GM19455 (cell line): ENCODE results near the gene FLNB.

Experiments used
- ATAC-seq: cut with Tn5 transposase; IDR thresholded peaks from one replicate; pipeline ENCODE4 v1.9.1; 2021; ENCODE audit not compliant: unreplicated experiment

Gene FLNB

DNA sequence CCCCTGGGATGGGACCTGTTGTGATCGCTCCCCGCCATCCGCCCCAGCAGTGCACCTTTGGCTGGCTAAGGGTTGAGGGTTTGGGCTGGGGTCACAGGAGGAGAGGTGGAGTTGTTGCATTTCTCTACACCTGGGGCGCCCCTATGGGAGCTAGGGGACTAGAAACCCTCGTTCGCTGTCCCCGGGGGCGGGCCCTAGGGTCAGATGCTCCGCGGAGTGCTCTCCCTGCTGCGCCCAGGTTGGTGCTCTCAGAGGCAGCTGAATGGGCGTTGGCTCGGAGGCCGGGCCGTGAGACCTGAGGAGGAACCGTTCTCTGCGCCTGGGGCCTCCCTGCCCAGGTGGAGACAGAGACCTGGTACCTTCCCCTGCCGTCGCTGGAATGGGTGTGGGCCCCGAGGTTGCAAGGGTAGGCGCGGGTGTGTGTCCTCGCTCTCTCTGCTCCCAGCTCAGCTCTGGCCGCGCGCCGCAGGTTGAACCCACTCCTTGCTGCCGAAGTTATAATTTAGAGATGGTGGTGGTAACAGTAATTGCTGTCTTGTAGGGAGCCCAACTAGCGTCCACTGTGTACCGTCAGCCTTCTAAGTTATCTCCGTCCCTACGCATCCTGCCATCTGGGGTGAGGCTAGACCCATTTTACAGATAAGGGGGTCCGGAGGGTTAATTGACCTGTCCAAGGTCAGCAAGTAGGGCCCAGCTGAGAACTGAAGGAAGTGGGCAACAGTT lies 965 bp downstream of the FLNB start:
- no peak for ATAC-seq

DNA sequence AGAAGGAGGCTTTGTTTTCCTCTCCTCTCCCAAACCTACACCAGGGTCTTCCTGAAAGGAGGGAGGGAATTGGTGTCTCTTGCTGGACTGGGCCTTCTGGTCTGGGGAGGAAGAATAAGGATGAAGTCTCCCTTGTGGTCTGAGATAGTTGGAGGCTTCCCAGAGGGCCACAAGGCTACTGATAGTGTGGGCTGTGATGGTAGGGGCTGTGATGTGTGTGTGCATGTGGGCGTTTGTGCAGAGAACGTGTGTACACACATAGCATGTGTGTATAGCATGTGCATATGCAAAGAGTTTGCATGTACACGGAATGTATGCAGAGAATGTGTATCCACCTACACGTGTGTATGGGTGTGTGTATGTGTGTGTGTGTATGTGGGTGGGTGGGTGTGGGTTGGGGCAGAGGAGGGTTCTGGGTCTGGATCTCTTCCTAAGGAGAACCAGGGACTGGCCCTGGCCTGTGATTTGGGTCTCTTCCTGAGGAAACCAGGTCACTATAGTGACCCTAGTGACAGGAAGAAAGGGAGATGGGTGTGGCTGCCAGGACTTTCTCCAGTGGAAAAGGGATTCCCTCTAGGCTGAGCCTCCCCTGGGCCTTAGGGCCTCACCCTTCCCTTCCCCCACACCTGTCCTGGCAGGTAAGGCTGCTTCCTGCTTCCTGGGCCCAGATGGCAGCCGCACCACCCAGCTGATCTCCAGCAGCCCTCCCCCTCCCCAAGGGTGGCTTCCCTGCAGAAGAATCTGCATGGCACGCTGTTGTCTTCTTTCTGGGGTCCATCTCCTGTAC lies 1.7 kb downstream of the FLNB start:
- no peak for ATAC-seq

- no peak for ATAC-seq
Measured at GRCh38 chr3:58010562-58010961, 2.3 kb downstream of the FLNB start.

DNA sequence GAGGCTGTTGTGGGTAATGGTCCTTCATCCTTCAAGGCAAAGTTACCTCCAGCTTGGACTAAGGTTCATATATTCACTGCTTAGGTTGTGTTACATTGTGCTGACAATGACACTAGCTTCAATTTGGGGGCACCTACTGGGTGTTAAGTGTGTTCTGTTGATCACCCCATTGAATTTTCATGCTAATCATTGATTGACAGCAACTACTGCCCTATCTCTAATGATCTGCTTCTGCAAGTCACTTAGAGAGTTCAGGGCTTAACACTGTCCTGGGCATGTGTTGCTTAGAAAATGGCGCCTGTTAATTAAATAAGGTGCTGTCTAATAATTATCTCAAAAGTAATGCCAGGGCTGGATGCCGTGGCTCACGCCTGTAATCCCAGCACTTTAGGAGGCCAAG lies 3.4 kb downstream of the FLNB start:
- no peak for ATAC-seq

- no peak for ATAC-seq
Measured at GRCh38 chr3:58012302-58012701, 4.1 kb downstream of the FLNB start.

- no peak for ATAC-seq
Measured at GRCh38 chr3:58013099-58013498, 4.9 kb downstream of the FLNB start.

DNA sequence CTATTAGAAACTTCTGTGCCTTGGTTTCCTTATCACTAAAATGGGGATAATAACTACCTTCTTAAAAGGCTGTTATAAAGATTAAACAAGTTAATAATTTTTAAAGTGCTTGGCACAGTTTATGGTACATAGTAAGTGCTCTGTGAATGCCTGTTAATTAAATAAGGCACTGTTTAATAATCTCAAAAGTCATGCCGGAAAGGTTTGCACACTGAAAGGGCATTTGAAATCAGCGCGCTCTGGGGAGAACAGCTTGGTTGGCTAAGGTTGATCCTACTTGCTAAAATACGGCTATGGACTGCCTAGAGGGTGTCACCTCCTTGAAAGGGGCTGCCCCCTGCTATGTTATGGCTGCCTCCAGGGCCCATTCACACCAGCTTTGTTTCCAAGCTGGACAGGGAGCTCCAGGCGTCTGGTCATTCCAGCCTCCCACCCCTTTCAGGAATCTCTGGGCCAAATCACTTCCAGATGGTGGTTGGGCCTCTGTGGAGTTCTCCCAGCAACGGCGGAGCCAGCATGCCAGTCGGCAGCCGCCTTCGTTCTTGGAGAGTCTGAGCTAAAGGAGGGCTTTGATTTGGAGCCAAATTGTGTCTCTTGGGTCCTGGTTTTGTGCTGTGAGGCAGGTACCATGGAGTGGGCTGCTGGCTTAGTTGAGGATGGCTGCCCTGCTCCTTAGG lies 5.9 kb downstream of the FLNB start:
- ATAC-seq: no peak

DNA sequence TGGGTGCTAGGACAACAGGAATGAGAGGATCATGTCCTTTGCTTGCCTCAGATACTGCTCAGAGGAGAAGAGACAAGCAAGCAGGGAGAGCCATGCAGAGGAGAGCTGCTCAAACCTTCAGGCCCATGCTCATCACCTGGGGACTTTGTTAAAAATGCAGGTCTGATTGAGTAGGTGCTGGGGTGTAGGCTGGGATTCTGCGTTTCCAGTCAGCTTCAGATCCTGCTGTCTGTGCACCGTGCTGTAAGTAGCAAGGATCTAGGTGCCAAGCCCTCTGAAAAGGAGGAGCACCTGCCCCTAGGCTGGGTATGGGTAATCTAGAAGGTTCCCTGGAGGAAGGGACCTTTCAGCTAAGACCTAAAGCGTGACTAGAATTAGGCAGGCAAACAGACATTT lies 7.3 kb downstream of the FLNB start:
- ATAC-seq: no peak

DNA sequence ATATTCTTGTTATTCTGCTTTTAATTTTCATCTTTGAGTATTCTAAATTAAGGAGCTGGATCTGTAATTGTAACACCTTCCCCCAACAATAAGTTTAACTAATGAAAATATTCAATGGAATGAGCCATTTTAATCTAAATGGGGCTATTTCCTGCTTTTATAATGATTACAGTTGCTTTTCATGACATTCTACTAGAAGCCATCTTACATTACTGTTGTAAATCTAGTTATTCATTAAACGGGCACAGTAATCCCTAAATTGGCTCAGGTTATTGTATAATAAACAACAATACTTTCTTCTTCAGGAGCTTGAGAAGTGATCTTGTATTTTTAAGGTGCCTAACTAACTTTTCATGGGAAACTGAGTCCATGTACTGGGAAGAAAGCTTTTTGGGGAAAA lies 8.5 kb downstream of the FLNB start:
- ATAC-seq: no peak

GRCh38 chr3:58018892-58019742 lies 10.9 kb downstream of the FLNB start:
- no peak for ATAC-seq

DNA sequence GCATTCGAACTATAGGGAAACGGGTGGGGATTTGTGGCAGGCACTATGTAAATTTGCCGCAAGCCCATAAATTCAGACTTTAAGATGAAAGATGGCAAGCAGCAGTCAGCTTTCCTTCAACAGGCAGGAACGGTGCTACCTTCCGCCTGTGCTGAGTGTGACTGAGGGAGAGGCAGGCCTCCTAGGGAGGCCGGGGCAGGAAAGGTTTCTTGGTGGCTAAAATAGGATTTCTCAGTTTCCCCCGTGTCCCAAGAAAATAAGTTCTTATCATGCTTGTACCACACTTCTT lies 12.5 kb downstream of the FLNB start:
- no peak for ATAC-seq

DNA sequence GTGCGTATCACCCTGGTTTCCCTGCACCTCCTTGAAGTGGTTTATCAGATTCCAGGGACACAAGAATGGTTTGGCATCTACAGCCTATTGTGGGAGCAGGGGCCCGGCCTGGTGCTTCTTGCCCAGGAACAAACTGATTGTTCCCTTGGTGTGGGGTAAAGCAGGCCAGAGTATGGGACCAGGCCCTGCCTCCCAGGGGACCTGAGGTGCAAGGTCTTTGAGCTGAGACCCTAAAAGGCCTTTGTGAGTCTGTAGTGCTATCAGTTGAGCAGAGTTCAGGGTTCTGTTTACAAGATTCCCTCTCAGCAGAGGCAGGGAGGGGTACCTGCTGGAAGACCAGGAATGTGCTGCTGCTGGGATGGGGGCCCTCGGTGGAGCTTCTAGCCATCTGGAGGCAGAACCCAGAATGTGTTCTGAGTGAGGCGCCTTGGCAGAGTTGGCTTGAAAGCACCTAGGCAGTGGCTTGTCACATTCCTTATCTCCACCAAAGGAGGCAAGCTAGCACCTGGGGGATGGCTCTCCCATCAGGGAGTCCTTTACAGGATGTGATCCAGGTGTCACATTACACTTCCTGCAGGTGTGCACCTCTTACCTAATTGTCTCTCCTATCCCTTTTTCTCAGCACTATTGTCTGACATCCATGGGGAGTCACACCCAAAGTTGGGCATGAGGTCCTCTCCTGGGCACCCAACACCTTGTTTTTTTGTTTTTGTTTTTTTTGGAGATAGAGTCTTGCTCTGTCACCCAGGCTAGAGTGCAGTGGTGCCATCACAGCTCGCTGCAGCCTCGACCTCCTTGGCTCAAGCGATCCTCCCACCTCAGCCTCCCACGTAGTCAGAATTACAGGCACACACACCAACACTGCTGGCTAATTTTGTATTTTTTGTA lies 13.1 kb downstream of the FLNB start:
- ATAC-seq: no peak

DNA sequence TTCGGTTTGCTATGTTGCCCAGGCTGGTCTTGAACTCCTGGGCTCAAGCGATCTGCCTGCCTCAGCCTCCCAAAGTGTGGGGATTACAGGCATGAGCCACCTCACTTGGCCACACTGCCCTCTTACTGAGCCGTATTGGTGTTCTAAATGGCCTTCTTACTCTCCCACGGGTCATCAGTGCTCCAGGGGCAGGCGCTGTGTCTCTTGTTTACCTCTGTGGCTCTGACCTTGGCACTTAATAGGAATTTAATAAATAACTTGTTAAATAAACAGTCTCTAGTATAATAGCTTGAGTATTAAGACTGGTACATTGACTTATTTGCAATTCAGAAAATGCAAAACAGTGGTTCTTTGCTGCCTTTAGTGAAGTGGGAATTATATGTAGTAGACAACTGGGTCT lies 13.7 kb downstream of the FLNB start:
- ATAC-seq: no peak

DNA sequence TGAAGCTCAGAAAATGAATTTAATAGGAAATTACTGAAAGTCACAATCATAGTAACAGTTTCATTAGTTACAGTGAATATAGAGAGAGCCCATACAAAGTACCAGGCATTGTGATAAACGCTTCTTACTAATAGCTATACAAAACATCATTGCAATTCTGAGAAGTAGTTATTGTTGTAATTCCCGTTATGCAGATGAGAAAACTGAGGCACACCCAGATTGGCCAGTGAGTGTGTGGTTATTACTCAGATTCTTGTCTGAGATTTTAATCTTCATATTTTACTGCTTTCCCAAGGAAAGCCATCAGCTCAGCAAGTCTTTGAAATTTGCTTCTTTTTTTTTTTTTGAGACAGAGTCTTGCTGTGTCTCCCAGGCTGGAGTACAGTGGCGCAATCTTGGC lies 14.3 kb downstream of the FLNB start:
- no peak for ATAC-seq

GRCh38 chr3:58023531-58023930 lies 15.3 kb downstream of the FLNB start:
- ATAC-seq: no peak

DNA sequence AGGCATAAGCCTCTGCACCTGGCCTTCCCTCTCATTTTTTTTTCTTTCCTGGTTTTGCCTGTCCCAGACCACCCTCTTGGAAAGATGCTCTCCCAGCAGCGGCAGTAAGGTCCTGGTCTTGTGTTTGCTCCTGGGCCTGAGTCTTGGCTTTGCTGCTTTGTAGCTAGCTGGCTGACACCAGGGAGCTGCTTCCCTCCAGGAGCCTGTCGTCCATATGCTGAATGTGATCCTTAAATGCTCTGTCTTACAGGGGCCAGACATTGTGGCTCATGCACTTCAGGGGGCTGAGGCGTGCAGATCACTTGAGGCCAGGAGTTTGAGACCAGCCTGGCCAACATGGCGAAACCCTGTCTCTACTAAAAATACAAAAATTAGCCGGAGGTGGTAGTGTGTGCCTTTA lies 17.2 kb downstream of the FLNB start:
- ATAC-seq: no peak

- ATAC-seq: no peak
Measured at GRCh38 chr3:58025837-58026569, 17.8 kb downstream of the FLNB start.

GRCh38 chr3:58026598-58026997 lies 18.4 kb downstream of the FLNB start:
- no peak for ATAC-seq

GRCh38 chr3:58027704-58028317 lies 19.6 kb downstream of the FLNB start:
- ATAC-seq: no peak
